B cell (primary cell): ENCODE measurements around the gene TSHZ1. TPM values are rescaled to one million over a fixed set of nuclear protein-coding genes. Genes with fewer than 3 reads are reported as not detected.

Experiments
- ATAC-seq: fragments of 200-7000 bp; cut with Tn5 transposase; one replicate; pipeline ENCODE4 v1.10.0; 2021; ENCODE audit warnings: low read depth, mild to moderate bottlenecking, moderate number of reproducible peaks, moderate library complexity
- CTCF ChIA-PET: fragments of 350-600 bp; sonication (Branson Sonifier 250); formaldehyde crosslinking; loops from one replicate; lab custom pipeline; 2021; ENCODE audit warnings: antibody characterized with exemption, inconsistent platforms; lab: Charles Lee
- POLR2A ChIA-PET: fragments of 350-600 bp; sonication (Branson Sonifier 250); formaldehyde crosslinking; loops from one replicate; lab custom pipeline; 2021; ENCODE audit warnings: antibody characterized with exemption; lab: Charles Lee
- DNase-seq: peaks from one replicate; pipeline ENCODE4 v3.0.0; 2013
- H2AFZ ChIP-seq: 2 replicates; pipeline ENCODE4 v1.6.1; 2012; ENCODE audit warnings: mild to moderate bottlenecking, low read depth, low read length; ENCODE audit not compliant: insufficient read depth, poor library complexity, severe bottlenecking
- H3K27ac ChIP-seq, 2 donors: 1 replicate in 1 of 2; 2 replicates in 1 of 2; pipeline ENCODE4 v1.5.1; 2012 to 2013; ENCODE audit warnings: low read length in 2 of 2, mild to moderate bottlenecking in 2 of 2, moderate library complexity in 1 of 2
- H3K27me3 ChIP-seq, 4 experiments: fragments of 200-600 bp in 1 of 4; sonication (generic) in 1 of 4; replicated peaks in 1 of 4; 1 replicate in 2 of 4; 2 replicates in 2 of 4; pipeline versions ENCODE4 v1.6.1 to v1.7.0; 2013 to 2016; ENCODE audit warnings: low read length in 3 of 4, mild to moderate bottlenecking in 2 of 4, mixed read lengths in 1 of 4, moderate library complexity in 1 of 4; ENCODE audit not compliant: insufficient read depth in 4 of 4, control insufficient read depth in 3 of 4; ENCODE audit errors: control extremely low read depth in 1 of 4
- H3K36me3 ChIP-seq, 2 experiments: replicated peaks in 1 of 2; 1 replicate in 1 of 2; 2 replicates in 1 of 2; pipeline versions ENCODE4 v1.6.1 to v1.7.1; 2013; ENCODE audit warnings: low read length in 1 of 2; ENCODE audit not compliant: insufficient read depth in 2 of 2, control insufficient read depth in 1 of 2; ENCODE audit errors: control extremely low read depth in 1 of 2, extremely low read depth in 1 of 2
- H3K4me1 ChIP-seq, 2 donors: fragments of 200-600 bp in 1 of 2; sonication (generic) in 1 of 2; 1 replicate in 1 of 2; 2 replicates in 1 of 2; pipeline versions ENCODE4 v1.5.1 to v1.6.1; 2013 to 2017; ENCODE audit warnings: low read length in 2 of 2; ENCODE audit not compliant: control insufficient read depth in 2 of 2, insufficient read depth in 2 of 2
- H3K4me2 ChIP-seq: replicated peaks from 2 replicates; pipeline ENCODE3; 2012; ENCODE audit warnings: mild to moderate bottlenecking, low read depth, low read length; ENCODE audit not compliant: poor library complexity, severe bottlenecking
- H3K4me3 ChIP-seq, 5 experiments: fragments of 200-600 bp in 1 of 5; sonication (generic) in 1 of 5; 1 replicate in 3 of 5; 2 replicates in 2 of 5; pipeline versions ENCODE4 v1.5.1 to v1.7.0; 2011 to 2016; ENCODE audit warnings: low read length in 4 of 5, mild to moderate bottlenecking in 4 of 5, low read depth in 2 of 5, control low read depth in 1 of 5, moderate library complexity in 1 of 5; ENCODE audit not compliant: insufficient read depth in 1 of 5; ENCODE audit errors: control extremely low read depth in 1 of 5, extremely low read depth in 1 of 5
- H3K79me2 ChIP-seq: fragments of 200-600 bp; sonication (generic); one replicate; pipeline ENCODE4 v1.6.0; 2016; ENCODE audit warnings: low read length; ENCODE audit not compliant: control insufficient read depth, insufficient read depth
- H3K9ac ChIP-seq: fragments of 200-600 bp; sonication (generic); 2 replicates; pipeline ENCODE4 v1.6.1; 2017; ENCODE audit warnings: mild to moderate bottlenecking, low read length, moderate library complexity
- H3K9me3 ChIP-seq, 3 donors: one replicate each; pipeline versions ENCODE4 v1.6.1 to v1.7.1; 2013; ENCODE audit warnings: low read length in 2 of 3; ENCODE audit not compliant: control insufficient read depth in 2 of 3, insufficient read depth in 1 of 3; ENCODE audit errors: control extremely low read depth in 1 of 3
- H4K20me1 ChIP-seq: 2 replicates; pipeline ENCODE4 v1.6.0; 2012; ENCODE audit warnings: mild to moderate bottlenecking, low read length; ENCODE audit not compliant: insufficient read depth, control insufficient read depth, poor library complexity, severe bottlenecking
- H3K27ac Mint-ChIP-seq: one replicate; pipeline ENCODE4 v1.8.0; 2021; ENCODE audit warnings: mixed read lengths
- H3K27me3 Mint-ChIP-seq: one replicate; pipeline ENCODE4 v1.8.0; 2021; ENCODE audit warnings: mixed read lengths
- H3K4me1 Mint-ChIP-seq: one replicate; pipeline ENCODE4 v1.8.0; 2021; ENCODE audit warnings: mixed read lengths
- H3K4me3 Mint-ChIP-seq: one replicate; pipeline ENCODE4 v1.8.0; 2021; ENCODE audit warnings: mixed read lengths
- H3K9me3 Mint-ChIP-seq: one replicate; pipeline ENCODE4 v1.8.0; 2022; ENCODE audit warnings: mixed read lengths; ENCODE audit not compliant: insufficient read depth
- CTCF ChIP-seq: fragments of 200-600 bp; IDR thresholded peaks from one replicate; pipeline ENCODE4 v1.8.0; 2022; ENCODE audit warnings: antibody characterized with exemption, mild to moderate bottlenecking
- EZH2 ChIP-seq: IDR thresholded peaks from 2 replicates; pipeline ENCODE4 v1.6.1; 2012; ENCODE audit warnings: borderline replicate concordance, low read depth, mild to moderate bottlenecking, moderate library complexity, low read length; ENCODE audit not compliant: insufficient read depth, poor library complexity, severe bottlenecking
- WGBS: methylation state at CpG from one replicate; pipeline ENCODE4 v1.1.5; 2013; ENCODE audit warnings: missing lambda C conversion rate; ENCODE audit not compliant: insufficient coverage; 5-methylcytosine and 5-hydroxymethylcytosine counted together
- intact Hi-C: fragments of 100-400 bp; cut with micrococcal nuclease; formaldehyde crosslinking; loops from one replicate; pipeline ENCODE4 v1.10.0; 2022
- polyA plus RNA-seq: library from polyadenylated mRNA; depleted of rRNA; stranded (reverse); fragments of >200 nt; gene quantifications from 2 replicates; pipeline ENCODE4 v1.2.3, GENCODE V29; 2012
- total RNA-seq, 2 donors: library from RNA; stranded (reverse); fragments of 120-200 nt in 1 of 2; gene quantifications; 1 replicate in 1 of 2; 2 replicates in 1 of 2; pipeline versions ENCODE4 v1.2.3 to v1.2.4, GENCODE V29; 2013 to 2022

The TSHZ1 gene
- total and polyA plus RNA-seq, 2 donors (not counting 1 experiment from before 2014, with no cell fraction given): 5.3 to 9.8 TPM

GRCh38 chr18:75253043-75253442 is 42.4 kb downstream of the TSHZ1 start:
- Histone ChIP-seq H3K4me2 (no peak overlapping the region), H3K27me3 (no peaks in the 10 kb centered on the region), H2AFZ (no peak overlapping the region), H3K9ac (no peak overlapping the region), H3K9me3 (peaks cover 0 to 22% (median 9%) of the 10 kb centered on the region in 3 donors), H3K4me3 (no peak overlapping the region), H3K79me2 (peaks cover 20% of the 10 kb centered on the region), H4K20me1 (no peaks in the 10 kb centered on the region), H3K27ac (no peak overlapping the region), H3K36me3 (no peaks in the 10 kb centered on the region), H3K4me1 (peaks cover 4 to 16% of the 10 kb centered on the region in 2 donors)
- no peak for TF ChIP-seq EZH2
- TF ChIP-seq CTCF: no peak
- DNase-seq: no peak
- Mint-ChIP-seq H3K27me3 (no peaks in the 10 kb centered on the region), H3K27ac (no peak overlapping the region), H3K9me3 (no peaks in the 10 kb centered on the region), H3K4me3 (no peak overlapping the region), H3K4me1 (peaks cover 13% of the 10 kb centered on the region)
- ChIA-PET POLR2A (no interaction called here), CTCF (no interaction called here)
- intact Hi-C loops: no loop called here
- ATAC-seq: no peak
- no CpG with 5 or more reads among the region's 1 CpG for WGBS

- H4K20me1 ChIP-seq: no peaks in the 10 kb centered on the region
- no peak for TF ChIP-seq CTCF
- no peak for TF ChIP-seq EZH2
- CTCF ChIA-PET: no interaction called here
- intact Hi-C loops: no loop called here
- peaks cover 0 to 20% (median 9%) of the 10 kb centered on the region in 3 donors for H3K9me3 ChIP-seq
- H3K4me3 Mint-ChIP-seq: no peak overlapping the region
- POLR2A ChIA-PET: no interaction called here
- no peaks in the 10 kb centered on the region for H3K36me3 ChIP-seq
- no peak overlapping the region for H2AFZ ChIP-seq
- H3K79me2 ChIP-seq: peaks cover 17% of the 10 kb centered on the region
- H3K4me3 ChIP-seq: no peak overlapping the region
- DNase-seq (no peak), ATAC-seq (no peak)
- peaks cover 6% of the 10 kb centered on the region for H3K4me1 Mint-ChIP-seq
- no peak overlapping the region for H3K4me2 ChIP-seq
- no peak overlapping the region for H3K27ac ChIP-seq
- peaks cover 0 to 10% of the 10 kb centered on the region in 2 donors for H3K4me1 ChIP-seq
- no peak overlapping the region for H3K9ac ChIP-seq
- H3K27me3 ChIP-seq: no peaks in the 10 kb centered on the region
- H3K9me3 Mint-ChIP-seq: no peaks in the 10 kb centered on the region
- no peak overlapping the region for H3K27ac Mint-ChIP-seq
- no peaks in the 10 kb centered on the region for H3K27me3 Mint-ChIP-seq
- no CpG with 5 or more reads among the region's 4 CpGs for WGBS
Observed at GRCh38 chr18:75253784-75254183, 43.2 kb downstream of the TSHZ1 start.
